Activated naive CD8-positive, alpha-beta T cell (primary cell): ENCODE data around the gene GABRB1.

Source experiments
- H3K27ac Mint-ChIP-seq: one replicate; pipeline ENCODE4 v1.8.0; 2021; ENCODE audit warnings: mixed read lengths
- H3K27me3 Mint-ChIP-seq: one replicate; pipeline ENCODE4 v1.8.0; 2021; ENCODE audit warnings: mixed read lengths
- H3K36me3 Mint-ChIP-seq: one replicate; pipeline ENCODE4 v1.8.0; 2021; ENCODE audit warnings: mixed read lengths
- H3K4me1 Mint-ChIP-seq: one replicate; pipeline ENCODE4 v1.8.0; 2021; ENCODE audit warnings: low read depth, mixed read lengths
- H3K4me3 Mint-ChIP-seq: one replicate; pipeline ENCODE4 v1.8.0; 2021; ENCODE audit warnings: mild to moderate bottlenecking, mixed read lengths
- H3K9me3 Mint-ChIP-seq: one replicate; pipeline ENCODE4 v1.8.0; 2021; ENCODE audit warnings: low read depth, mixed read lengths

The GABRB1 gene

GRCh38 chr4:47068986-47069385 is 37.6 kb downstream of the GABRB1 start:
- H3K4me3 Mint-ChIP-seq: no peak overlapping the region
- H3K27me3 Mint-ChIP-seq: peaks cover 2% of the 10 kb centered on the region
- peaks cover 3% of the 10 kb centered on the region for H3K9me3 Mint-ChIP-seq
- H3K36me3 Mint-ChIP-seq: no peaks in the 10 kb centered on the region
- no peaks in the 10 kb centered on the region for H3K4me1 Mint-ChIP-seq
- no peak overlapping the region for H3K27ac Mint-ChIP-seq

GRCh38 chr4:47071901-47072341 is 40.6 kb downstream of the GABRB1 start:
- no peak overlapping the region for H3K4me3 Mint-ChIP-seq
- peaks cover 2% of the 10 kb centered on the region for H3K27me3 Mint-ChIP-seq
- H3K4me1 Mint-ChIP-seq: no peaks in the 10 kb centered on the region
- H3K9me3 Mint-ChIP-seq: peaks cover 3% of the 10 kb centered on the region
- H3K27ac Mint-ChIP-seq: no peak overlapping the region
- no peaks in the 10 kb centered on the region for H3K36me3 Mint-ChIP-seq

- Mint-ChIP-seq H3K4me1 (no peaks in the 10 kb centered on the region), H3K27me3 (peaks cover 2% of the 10 kb centered on the region), H3K27ac (no peak overlapping the region), H3K36me3 (no peaks in the 10 kb centered on the region), H3K4me3 (no peak overlapping the region), H3K9me3 (peaks cover 3% of the 10 kb centered on the region)
These were observed 42.3 kb downstream of the GABRB1 start for GRCh38 chr4:47073647-47074046.

GRCh38 chr4:47074816-47075215 is 43.4 kb downstream of the GABRB1 start:
- Mint-ChIP-seq H3K36me3 (no peaks in the 10 kb centered on the region), H3K27ac (no peak overlapping the region), H3K4me1 (no peaks in the 10 kb centered on the region), H3K9me3 (no peaks in the 10 kb centered on the region), H3K4me3 (no peak overlapping the region), H3K27me3 (peaks cover 2% of the 10 kb centered on the region)

GRCh38 chr4:47075262-47075661 is 43.9 kb downstream of the GABRB1 start:
- H3K4me3 Mint-ChIP-seq: no peak overlapping the region
- H3K9me3 Mint-ChIP-seq: no peaks in the 10 kb centered on the region
- H3K27ac Mint-ChIP-seq: no peak overlapping the region
- H3K27me3 Mint-ChIP-seq: peaks cover 2% of the 10 kb centered on the region
- no peaks in the 10 kb centered on the region for H3K4me1 Mint-ChIP-seq
- H3K36me3 Mint-ChIP-seq: no peaks in the 10 kb centered on the region

GRCh38 chr4:47075919-47076318 is 44.6 kb downstream of the GABRB1 start:
- no peaks in the 10 kb centered on the region for H3K36me3 Mint-ChIP-seq
- H3K4me1 Mint-ChIP-seq: no peaks in the 10 kb centered on the region
- no peak overlapping the region for H3K4me3 Mint-ChIP-seq
- no peaks in the 10 kb centered on the region for H3K9me3 Mint-ChIP-seq
- no peak overlapping the region for H3K27ac Mint-ChIP-seq
- H3K27me3 Mint-ChIP-seq: peaks cover 2% of the 10 kb centered on the region

GRCh38 chr4:47084111-47084510 is 52.7 kb downstream of the GABRB1 start:
- Mint-ChIP-seq H3K36me3 (no peaks in the 10 kb centered on the region), H3K4me1 (no peaks in the 10 kb centered on the region), H3K9me3 (no peaks in the 10 kb centered on the region), H3K4me3 (no peak overlapping the region), H3K27ac (no peak overlapping the region), H3K27me3 (peaks cover 2% of the 10 kb centered on the region)

GRCh38 chr4:47084795-47085194 is 53.4 kb downstream of the GABRB1 start:
- no peaks in the 10 kb centered on the region for H3K9me3 Mint-ChIP-seq
- H3K27ac Mint-ChIP-seq: no peak overlapping the region
- H3K4me3 Mint-ChIP-seq: no peak overlapping the region

GRCh38 chr4:47088298-47088697 is 56.9 kb downstream of the GABRB1 start:
- no peak overlapping the region for H3K4me3 Mint-ChIP-seq
- H3K4me1 Mint-ChIP-seq: no peaks in the 10 kb centered on the region
- H3K9me3 Mint-ChIP-seq: no peaks in the 10 kb centered on the region
- H3K27ac Mint-ChIP-seq: no peak overlapping the region
- H3K36me3 Mint-ChIP-seq: no peaks in the 10 kb centered on the region
- peaks cover 4% of the 10 kb centered on the region for H3K27me3 Mint-ChIP-seq

More at GRCh38 chr4:47084795-47085194, 53.4 kb downstream of the GABRB1 start:
- H3K36me3 Mint-ChIP-seq: no peaks in the 10 kb centered on the region
- no peaks in the 10 kb centered on the region for H3K4me1 Mint-ChIP-seq
- no peaks in the 10 kb centered on the region for H3K27me3 Mint-ChIP-seq

GRCh38 chr4:47095884-47096283 is 64.5 kb downstream of the GABRB1 start:
- no peaks in the 10 kb centered on the region for H3K36me3 Mint-ChIP-seq
- H3K27me3 Mint-ChIP-seq: peaks cover 4% of the 10 kb centered on the region
- H3K4me3 Mint-ChIP-seq: no peak overlapping the region
- no peaks in the 10 kb centered on the region for H3K9me3 Mint-ChIP-seq
- no peaks in the 10 kb centered on the region for H3K4me1 Mint-ChIP-seq
- H3K27ac Mint-ChIP-seq: no peak overlapping the region

GRCh38 chr4:47101453-47101852 is 70.1 kb downstream of the GABRB1 start:
- no peak overlapping the region for H3K4me3 Mint-ChIP-seq
- no peaks in the 10 kb centered on the region for H3K36me3 Mint-ChIP-seq
- H3K27ac Mint-ChIP-seq: no peak overlapping the region
- H3K4me1 Mint-ChIP-seq: no peaks in the 10 kb centered on the region
- H3K27me3 Mint-ChIP-seq: no peaks in the 10 kb centered on the region
- H3K9me3 Mint-ChIP-seq: peaks cover 8% of the 10 kb centered on the region

GRCh38 chr4:47104986-47105385 is 73.6 kb downstream of the GABRB1 start:
- Mint-ChIP-seq H3K27me3 (peaks cover 5% of the 10 kb centered on the region), H3K4me1 (no peaks in the 10 kb centered on the region), H3K9me3 (peaks cover 8% of the 10 kb centered on the region), H3K36me3 (no peaks in the 10 kb centered on the region), H3K4me3 (no peak overlapping the region), H3K27ac (no peak overlapping the region)

GRCh38 chr4:47106561-47106960 is 75.2 kb downstream of the GABRB1 start:
- no peaks in the 10 kb centered on the region for H3K36me3 Mint-ChIP-seq
- H3K4me3 Mint-ChIP-seq: no peak overlapping the region
- peaks cover 7% of the 10 kb centered on the region for H3K27me3 Mint-ChIP-seq
- H3K4me1 Mint-ChIP-seq: no peaks in the 10 kb centered on the region
- H3K27ac Mint-ChIP-seq: no peak overlapping the region
- H3K9me3 Mint-ChIP-seq: peaks cover 8% of the 10 kb centered on the region

GRCh38 chr4:47109379-47109778 is 78.0 kb downstream of the GABRB1 start:
- Mint-ChIP-seq H3K9me3 (no peaks in the 10 kb centered on the region), H3K27ac (no peak overlapping the region)

GRCh38 chr4:47110546-47111132 is 79.3 kb downstream of the GABRB1 start:
- Mint-ChIP-seq H3K4me1 (no peaks in the 10 kb centered on the region), H3K27ac (no peak overlapping the region), H3K9me3 (no peaks in the 10 kb centered on the region), H3K27me3 (peaks cover 8% of the 10 kb centered on the region), H3K36me3 (no peaks in the 10 kb centered on the region), H3K4me3 (no peak overlapping the region)

More at GRCh38 chr4:47109379-47109778, 78.0 kb downstream of the GABRB1 start:
- H3K4me3 Mint-ChIP-seq: no peak overlapping the region
- no peaks in the 10 kb centered on the region for H3K4me1 Mint-ChIP-seq
- no peaks in the 10 kb centered on the region for H3K36me3 Mint-ChIP-seq
- H3K27me3 Mint-ChIP-seq: peaks cover 8% of the 10 kb centered on the region

GRCh38 chr4:47118192-47118929 is 87.0 kb downstream of the GABRB1 start:
- no peaks in the 10 kb centered on the region for H3K4me1 Mint-ChIP-seq
- H3K9me3 Mint-ChIP-seq: no peaks in the 10 kb centered on the region
- peaks cover 2% of the 10 kb centered on the region for H3K27me3 Mint-ChIP-seq
- H3K36me3 Mint-ChIP-seq: no peaks in the 10 kb centered on the region
- H3K4me3 Mint-ChIP-seq: no peak overlapping the region
- H3K27ac Mint-ChIP-seq: no peak overlapping the region
